Measurements from ENCODE around the gene EIF3J.
"Not testable (repeated sequence)": the region's sequence is repeated elsewhere in the genome, so short reads cannot be mapped to it uniquely, and the experiment has no call there.

Gene EIF3J

GRCh38 chr15:44525018-44525417 is 11.9 kb upstream of the EIF3J start:
- Histone ChIP-seq H3K36me3 (peaks cover 59% of the 10 kb centered on the region), H3K4me3 (no peak overlapping the region), H3K9me3 (no peaks in the 10 kb centered on the region), H3K4me2 (no peak overlapping the region), H3K4me1 (no peaks in the 10 kb centered on the region), H4K20me1 (0 out of 2 replicates have a peak, but pooled peaks cover 8% of the 10 kb centered on the region), H3K27ac (no peak overlapping the region), H3K9ac (no peak overlapping the region), H3K27me3 (no peaks in the 10 kb centered on the region)
- no peak for TF ChIP-seq Cebpa-rat (IDR thresholded peaks at IDR 0.05)

DNA sequence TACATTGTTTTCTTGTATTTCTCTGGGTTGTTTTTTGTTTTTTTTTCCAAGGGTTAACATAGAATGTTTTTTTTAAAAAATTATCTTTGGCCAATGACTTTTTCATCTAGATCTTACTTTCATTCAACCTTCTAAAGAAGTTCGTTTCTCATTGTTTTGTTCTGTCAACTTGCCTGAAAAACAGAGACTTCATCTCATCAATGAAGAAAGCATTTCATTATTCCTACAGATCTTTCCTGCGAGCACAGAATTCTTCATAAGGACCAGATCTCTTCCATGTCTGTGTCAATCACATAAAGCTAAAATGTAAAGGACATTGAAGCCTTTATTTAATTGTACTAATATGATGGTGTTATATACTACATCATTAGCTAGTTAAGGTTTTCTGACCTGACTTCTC is 9.7 kb upstream of the EIF3J start:
- Histone ChIP-seq H3K27me3 (no peaks in the 10 kb centered on the region), H3K4me2 (no peak overlapping the region), H3K27ac (no peak overlapping the region), H3K36me3 (peaks cover 44% of the 10 kb centered on the region), H3K4me3 (no peak overlapping the region), H3K9ac (no peak overlapping the region), H3K9me3 (no peaks in the 10 kb centered on the region), H4K20me1 (0 out of 2 replicates have a peak, but pooled peaks cover 13% of the 10 kb centered on the region), H3K4me1 (no peaks in the 10 kb centered on the region)
- no peak for TF ChIP-seq Cebpa-rat (IDR thresholded peaks at IDR 0.05)

DNA sequence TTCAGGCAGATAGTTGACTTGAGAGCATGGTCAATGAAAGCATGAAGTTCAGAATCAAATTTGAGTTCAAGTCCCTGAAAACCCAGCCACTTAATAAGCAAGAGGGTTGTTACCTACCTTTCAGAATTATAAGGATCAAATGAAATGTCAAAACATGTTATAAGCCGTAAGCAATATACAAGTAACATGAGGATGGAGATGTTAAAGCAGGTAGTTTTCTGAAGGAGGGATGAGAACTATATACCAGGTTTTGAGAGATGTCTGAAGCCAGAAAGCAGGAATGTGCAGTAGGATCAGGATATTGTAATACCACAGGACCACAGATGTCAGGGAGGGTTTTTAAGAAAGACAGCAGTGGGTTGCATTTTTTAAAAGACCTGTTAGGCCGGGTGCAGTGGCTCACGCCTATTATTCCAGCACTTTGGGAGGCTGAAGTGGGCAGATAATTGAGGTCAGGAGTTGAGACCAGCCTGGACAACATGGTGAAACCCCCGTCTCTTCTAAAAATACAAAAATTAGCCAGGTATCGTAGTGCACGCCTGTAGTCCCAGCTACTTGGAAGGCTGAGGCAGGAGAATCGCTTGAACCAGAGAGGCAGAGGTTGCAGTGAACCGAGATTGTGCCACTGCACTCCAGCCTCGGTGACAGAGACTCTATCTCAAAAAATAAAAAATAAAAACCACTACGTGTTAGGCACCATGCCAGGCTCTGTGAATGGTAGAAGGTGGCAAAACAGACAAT is 6.9 kb upstream of the EIF3J start:
- H3K9me3 ChIP-seq = no peaks in the 10 kb centered on the region
- H4K20me1 ChIP-seq = 0 out of 2 replicates have a peak, but pooled peaks cover 10% of the 10 kb centered on the region
- peaks cover 18% of the 10 kb centered on the region for H3K36me3 ChIP-seq
- H3K9ac ChIP-seq = no peak overlapping the region
- H3K27ac ChIP-seq = no peak overlapping the region
- H3K4me2 ChIP-seq = no peak overlapping the region
- no peak overlapping the region for H3K4me3 ChIP-seq
- no peak for TF ChIP-seq Cebpa-rat (IDR thresholded peaks at IDR 0.05)
- H3K27me3 ChIP-seq = no peaks in the 10 kb centered on the region
- H3K4me1 ChIP-seq = peaks cover 2% of the 10 kb centered on the region

DNA sequence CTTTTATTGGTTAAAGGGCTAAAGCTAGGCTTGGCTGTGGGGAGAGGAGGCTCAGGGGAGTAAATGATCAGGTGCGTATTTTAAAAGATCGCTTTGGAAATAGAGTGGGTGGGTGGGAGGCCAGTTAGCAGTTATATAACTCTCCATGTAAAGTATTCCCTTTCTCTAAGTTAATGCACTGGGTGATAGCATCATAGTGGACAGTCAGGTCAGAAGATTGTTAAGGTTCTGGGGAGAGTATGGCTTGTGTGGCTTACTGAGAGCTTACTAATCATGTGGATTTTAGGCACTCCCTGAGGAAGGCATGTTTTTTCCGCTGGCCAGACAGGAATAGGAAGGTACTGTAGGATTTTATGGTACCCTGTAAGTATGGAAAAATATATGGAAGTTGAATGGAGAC is 6.3 kb upstream of the EIF3J start:
- Histone ChIP-seq H3K4me2 (no peak overlapping the region), H3K4me3 (no peak overlapping the region), H3K27me3 (no peaks in the 10 kb centered on the region), H3K27ac (no peak overlapping the region), H3K9me3 (no peaks in the 10 kb centered on the region), H3K4me1 (peaks cover 9% of the 10 kb centered on the region), H3K36me3 (peaks cover 14% of the 10 kb centered on the region; the same call in 1 of the 2 replicates), H4K20me1 (0 out of 2 replicates have a peak, but pooled peaks cover 7% of the 10 kb centered on the region), H3K9ac (no peak overlapping the region)
- TF ChIP-seq Cebpa-rat (IDR thresholded peaks at IDR 0.05) = no peak

GRCh38 chr15:44532275-44532674 is 4.7 kb upstream of the EIF3J start:
- H3K4me3 ChIP-seq, H3K9ac ChIP-seq, H4K20me1 ChIP-seq, H3K9me3 ChIP-seq, H3K27ac ChIP-seq, H3K4me2 ChIP-seq, H3K36me3 ChIP-seq, H3K27me3 ChIP-seq: not testable (repeated sequence)
- peaks cover 14% of the 10 kb centered on the region for H3K4me1 ChIP-seq

- Histone ChIP-seq H3K4me3 (no peak overlapping the region), H3K27me3 (no peaks in the 10 kb centered on the region), H3K27ac (no peak overlapping the region)
These were observed 4.3 kb upstream of the EIF3J start for GRCh38 chr15:44532689-44533088.

GRCh38 chr15:44535092-44535491 is 1.9 kb upstream of the EIF3J start:
- H3K4me1 ChIP-seq = peaks cover 25% of the 10 kb centered on the region
- H3K27ac ChIP-seq = no peak overlapping the region
- peaks cover 28% of the 10 kb centered on the region for H4K20me1 ChIP-seq
- H3K9ac ChIP-seq = no peak overlapping the region
- no peak overlapping the region for H3K4me3 ChIP-seq
- H3K27me3 ChIP-seq = no peaks in the 10 kb centered on the region
- no peaks in the 10 kb centered on the region for H3K9me3 ChIP-seq
- peaks cover 9% of the 10 kb centered on the region; the same call in 1 of the 2 replicates for H3K36me3 ChIP-seq
- TF ChIP-seq Cebpa-rat (IDR thresholded peaks at IDR 0.05) = no peak
- H3K4me2 ChIP-seq = peak overlapping the region; percentile 96; the same call in 1 of the 2 replicates

More at GRCh38 chr15:44532689-44533088, 4.3 kb upstream of the EIF3J start:
- H4K20me1 ChIP-seq = peaks cover 13% of the 10 kb centered on the region
- H3K36me3 ChIP-seq = no peaks in the 10 kb centered on the region
- no peak overlapping the region for H3K4me2 ChIP-seq
- peaks cover 14% of the 10 kb centered on the region for H3K4me1 ChIP-seq
- H3K9ac ChIP-seq = no peak overlapping the region
- no peak for TF ChIP-seq Cebpa-rat (IDR thresholded peaks at IDR 0.05)
- no peaks in the 10 kb centered on the region for H3K9me3 ChIP-seq

- Histone ChIP-seq H4K20me1 (peaks cover 30% of the 10 kb centered on the region), H3K4me2 (peak overlapping the region; percentile 96), H3K9ac (peak overlapping the region; percentile 84), H3K4me1 (peaks cover 25% of the 10 kb centered on the region), H3K27ac (peak overlapping the region; percentile 83), H3K4me3 (peak overlapping the region; percentile 99), H3K27me3 (no peaks in the 10 kb centered on the region), H3K36me3 (peaks cover 15% of the 10 kb centered on the region; the same call in 1 of the 2 replicates), H3K9me3 (no peaks in the 10 kb centered on the region)
- no peak for TF ChIP-seq Cebpa-rat (IDR thresholded peaks at IDR 0.05)
These were observed 1.2 kb upstream of the EIF3J start for GRCh38 chr15:44535523-44536301.

DNA sequence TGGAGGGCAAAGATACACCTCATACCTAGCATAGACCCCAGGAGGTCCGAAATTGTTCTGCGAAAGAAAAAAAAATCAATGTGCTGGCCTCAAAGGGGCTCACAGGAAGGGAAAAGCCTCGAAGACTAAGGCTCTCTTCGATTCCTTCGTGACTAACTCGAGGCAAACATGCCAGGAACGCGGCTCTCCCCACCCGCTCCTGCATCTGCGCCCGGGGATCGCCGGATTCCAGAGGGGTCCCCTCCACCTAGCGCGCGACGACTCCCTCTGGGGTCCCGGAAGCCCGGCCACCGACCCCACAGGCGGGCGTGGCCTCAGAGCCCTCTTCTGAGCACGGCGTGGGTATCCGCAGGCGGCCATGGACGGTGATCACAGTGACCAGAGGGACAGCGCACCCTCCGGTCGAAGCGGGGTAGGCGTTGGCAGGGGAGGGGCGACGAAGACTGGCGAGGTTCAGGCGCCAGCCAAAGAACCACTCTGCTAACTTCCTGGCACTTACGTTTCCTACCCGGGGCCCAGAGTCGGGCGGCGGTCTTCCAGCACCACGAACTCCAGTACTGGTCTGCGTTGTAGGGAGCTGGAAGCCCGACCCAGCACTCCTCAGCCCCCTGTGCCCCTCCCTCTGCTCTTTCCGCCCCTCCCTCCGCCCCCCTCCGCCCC is 515 bp upstream of the EIF3J start:
- no peak for TF ChIP-seq Cebpa-rat (IDR thresholded peaks at IDR 0.05)
- Histone ChIP-seq H3K27ac (peak overlapping the region; percentile 83), H3K4me2 (peak overlapping the region; percentile 96)

More for the DNA sequence above, 515 bp upstream of the EIF3J start:
- H3K9ac ChIP-seq = peak overlapping the region; percentile 84
- H3K9me3 ChIP-seq = no peaks in the 10 kb centered on the region
- peaks cover 22% of the 10 kb centered on the region for H3K36me3 ChIP-seq
- H3K4me3 ChIP-seq = peak overlapping the region; percentile 99
- peaks cover 38% of the 10 kb centered on the region for H4K20me1 ChIP-seq
- H3K4me1 ChIP-seq = peaks cover 25% of the 10 kb centered on the region
- H3K27me3 ChIP-seq = no peaks in the 10 kb centered on the region

All from BLaER1 (cell line).